HK-2 (cell line): ENCODE data around the gene KRTAP26-1.

ENCODE experiments used
- DNase-seq: peaks from one replicate; pipeline ENCODE4 v3.0.0-alpha.2; 2018; ENCODE audit not compliant: unreplicated experiment

KRTAP26-1 gene

GRCh38 chr21:30271156-30271555 is 49.0 kb downstream of the KRTAP26-1 start:
- DNase-seq, result no peak

DNA sequence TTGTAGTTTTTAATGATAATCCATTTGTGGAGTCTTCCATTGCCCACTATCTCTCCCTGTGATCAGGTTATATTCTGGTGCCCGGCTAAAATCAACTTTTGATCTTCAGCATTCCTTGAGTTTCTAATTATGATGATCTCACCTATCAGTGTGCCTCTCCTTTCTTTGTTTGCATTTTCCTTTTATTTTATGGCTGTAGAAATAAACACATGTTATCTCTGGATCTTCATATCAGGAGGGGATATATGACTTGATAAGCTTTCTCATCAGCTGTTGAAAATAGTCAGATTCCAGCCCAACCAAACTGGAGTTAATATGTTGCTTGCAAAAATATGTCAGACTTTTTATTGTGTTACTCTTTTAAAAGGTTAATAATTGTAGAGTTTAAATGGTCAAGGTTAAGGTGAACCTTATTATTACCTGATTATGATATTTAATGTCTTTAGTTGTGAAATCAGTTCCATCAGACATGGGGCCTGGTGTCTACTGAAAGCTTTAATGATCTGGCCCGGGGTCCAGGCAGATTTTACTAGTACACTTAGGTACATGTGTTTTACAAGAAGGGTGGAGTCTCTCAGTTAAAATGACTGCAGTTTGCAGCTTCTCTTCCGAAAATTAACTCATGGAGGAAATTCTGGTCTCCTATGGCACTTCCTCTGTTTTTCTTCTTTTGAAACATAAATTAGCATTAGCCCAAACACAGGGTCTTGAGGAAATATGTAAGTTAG is 50.1 kb downstream of the KRTAP26-1 start:
- DNase-seq, result no peak
